ENCODE measurements around the gene SCARB1.

The SCARB1 gene

GRCh38 chr12:124878795-124879516 lies 15.3 kb upstream of the SCARB1 start:
- H3K27ac ChIP-seq (ENCODE audit: low read depth, low read length, poor library complexity, severe bottlenecking) = no peak overlapping the region
- no peak for TF ChIP-seq EZH2 (IDR thresholded peaks at IDR 0.05; ENCODE audit: borderline replicate concordance, low read length)
- TF ChIP-seq, protein P1, sequence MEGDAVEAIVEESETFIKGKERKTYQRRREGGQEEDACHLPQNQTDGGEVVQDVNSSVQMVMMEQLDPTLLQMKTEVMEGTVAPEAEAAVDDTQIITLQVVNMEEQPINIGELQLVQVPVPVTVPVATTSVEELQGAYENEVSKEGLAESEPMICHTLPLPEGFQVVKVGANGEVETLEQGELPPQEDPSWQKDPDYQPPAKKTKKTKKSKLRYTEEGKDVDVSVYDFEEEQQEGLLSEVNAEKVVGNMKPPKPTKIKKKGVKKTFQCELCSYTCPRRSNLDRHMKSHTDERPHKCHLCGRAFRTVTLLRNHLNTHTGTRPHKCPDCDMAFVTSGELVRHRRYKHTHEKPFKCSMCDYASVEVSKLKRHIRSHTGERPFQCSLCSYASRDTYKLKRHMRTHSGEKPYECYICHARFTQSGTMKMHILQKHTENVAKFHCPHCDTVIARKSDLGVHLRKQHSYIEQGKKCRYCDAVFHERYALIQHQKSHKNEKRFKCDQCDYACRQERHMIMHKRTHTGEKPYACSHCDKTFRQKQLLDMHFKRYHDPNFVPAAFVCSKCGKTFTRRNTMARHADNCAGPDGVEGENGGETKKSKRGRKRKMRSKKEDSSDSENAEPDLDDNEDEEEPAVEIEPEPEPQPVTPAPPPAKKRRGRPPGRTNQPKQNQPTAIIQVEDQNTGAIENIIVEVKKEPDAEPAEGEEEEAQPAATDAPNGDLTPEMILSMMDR (IDR thresholded peaks at IDR 0.05; ENCODE audit: low read length) = no peak
- no peak overlapping the region for H3K4me2 ChIP-seq (ENCODE audit: low read length)
- H4K20me1 ChIP-seq (ENCODE audit: insufficient read depth, low read length) = no peaks in the 10 kb centered on the region
- H3K9me3 ChIP-seq (ENCODE audit: low read length) = no peaks in the 10 kb centered on the region
- no peak overlapping the region for H3K9ac ChIP-seq (ENCODE audit: low read length)
- H3K36me3 ChIP-seq (ENCODE audit: insufficient read depth, low read length) = no peaks in the 10 kb centered on the region
- no peaks in the 10 kb centered on the region for H3K9me2 ChIP-seq (ENCODE audit: low read depth, low read length)
- H3K4me3 ChIP-seq (ENCODE audit: low read depth, low read length, poor library complexity, severe bottlenecking) = no peak overlapping the region
- no peaks in the 10 kb centered on the region for H3F3A ChIP-seq (ENCODE audit: insufficient read depth, low read length)
- no peaks in the 10 kb centered on the region for H3K79me2 ChIP-seq (ENCODE audit: insufficient read depth, low read length)
- no peak overlapping the region for H2AFZ ChIP-seq (ENCODE audit: low read length)
- H3K27me3 ChIP-seq (ENCODE audit: insufficient read depth, low read length) = peaks cover 8% of the 10 kb centered on the region
- peaks cover 5% of the 10 kb centered on the region for H3K4me1 ChIP-seq (ENCODE audit: insufficient read depth, low read length, severe bottlenecking)

DNA sequence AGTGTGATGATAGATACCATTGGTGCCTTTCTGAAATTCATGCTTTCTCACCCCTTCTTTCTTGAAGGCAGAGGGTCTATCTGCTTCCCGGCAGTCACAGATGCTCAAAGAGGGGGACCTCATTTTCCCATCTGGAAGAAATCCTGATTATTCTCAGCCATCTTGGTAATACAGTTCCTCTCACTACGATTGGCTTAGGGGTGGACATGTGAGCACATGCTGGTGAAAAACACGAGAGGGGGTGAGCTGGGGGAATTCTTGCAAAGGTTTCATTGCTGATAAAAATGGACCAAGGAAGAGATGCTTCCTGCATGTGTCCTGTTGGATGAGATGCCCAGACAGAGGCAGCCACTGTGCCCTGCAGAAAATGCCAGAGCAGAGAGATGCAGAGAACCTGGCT lies 13.8 kb upstream of the SCARB1 start:
- no peaks in the 10 kb centered on the region for H4K20me1 ChIP-seq (ENCODE audit: insufficient read depth, low read length)
- no peaks in the 10 kb centered on the region for H3K9me3 ChIP-seq (ENCODE audit: low read length)
- no peaks in the 10 kb centered on the region for H3K4me1 ChIP-seq (ENCODE audit: insufficient read depth, low read length, severe bottlenecking)
- H3F3A ChIP-seq (ENCODE audit: insufficient read depth, low read length) = no peaks in the 10 kb centered on the region
- no peaks in the 10 kb centered on the region for H3K79me2 ChIP-seq (ENCODE audit: insufficient read depth, low read length)
- no peak overlapping the region for H3K27ac ChIP-seq (ENCODE audit: low read depth, low read length, poor library complexity, severe bottlenecking)
- no peak overlapping the region for H3K9ac ChIP-seq (ENCODE audit: low read length)
- TF ChIP-seq EZH2 (IDR thresholded peaks at IDR 0.05; ENCODE audit: borderline replicate concordance, low read length) = no peak
- TF ChIP-seq, protein P1 (IDR thresholded peaks at IDR 0.05; ENCODE audit: low read length) = no peak
- no peaks in the 10 kb centered on the region for H3K9me2 ChIP-seq (ENCODE audit: low read depth, low read length)
- no peaks in the 10 kb centered on the region for H3K36me3 ChIP-seq (ENCODE audit: insufficient read depth, low read length)
- no peak overlapping the region for H3K4me2 ChIP-seq (ENCODE audit: low read length)
- peaks cover 8% of the 10 kb centered on the region for H3K27me3 ChIP-seq (ENCODE audit: insufficient read depth, low read length)
- no peak overlapping the region for H2AFZ ChIP-seq (ENCODE audit: low read length)
- no peak overlapping the region for H3K4me3 ChIP-seq (ENCODE audit: low read depth, low read length, poor library complexity, severe bottlenecking)

DNA sequence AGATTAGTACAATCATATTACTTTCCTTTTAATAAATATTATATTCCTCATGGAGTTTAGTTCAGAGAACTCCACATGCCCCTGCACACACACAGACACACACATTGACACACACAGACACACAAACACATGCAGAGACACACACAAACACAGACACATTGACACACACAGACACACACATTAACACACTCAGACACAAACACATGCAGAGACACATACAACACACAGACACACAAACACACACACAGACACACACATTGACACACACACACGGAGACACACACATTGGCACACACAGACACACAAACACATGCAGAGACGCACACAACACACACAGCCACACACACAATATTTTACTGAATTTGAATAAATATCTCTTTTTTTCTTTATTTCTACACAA lies 12.5 kb upstream of the SCARB1 start:
- H3K4me2 ChIP-seq (ENCODE audit: low read length) = no peak overlapping the region
- TF ChIP-seq EZH2 (IDR thresholded peaks at IDR 0.05; ENCODE audit: borderline replicate concordance, low read length) = no peak
- TF ChIP-seq, protein P1 (IDR thresholded peaks at IDR 0.05; ENCODE audit: low read length) = no peak

More for the DNA sequence above, 12.5 kb upstream of the SCARB1 start:
- Histone ChIP-seq H3K9me3 (ENCODE audit: low read length) (no peaks in the 10 kb centered on the region), H3K79me2 (ENCODE audit: insufficient read depth, low read length) (no peaks in the 10 kb centered on the region), H3K27me3 (ENCODE audit: insufficient read depth, low read length) (peaks cover 11% of the 10 kb centered on the region), H3K4me3 (ENCODE audit: low read depth, low read length, poor library complexity, severe bottlenecking) (no peak overlapping the region), H3K9me2 (ENCODE audit: low read depth, low read length) (no peaks in the 10 kb centered on the region), H3K4me1 (ENCODE audit: insufficient read depth, low read length, severe bottlenecking) (no peaks in the 10 kb centered on the region), H4K20me1 (ENCODE audit: insufficient read depth, low read length) (no peaks in the 10 kb centered on the region), H3K9ac (ENCODE audit: low read length) (no peak overlapping the region), H3F3A (ENCODE audit: insufficient read depth, low read length) (no peaks in the 10 kb centered on the region), H2AFZ (ENCODE audit: low read length) (no peak overlapping the region), H3K27ac (ENCODE audit: low read depth, low read length, poor library complexity, severe bottlenecking) (no peak overlapping the region), H3K36me3 (ENCODE audit: insufficient read depth, low read length) (no peaks in the 10 kb centered on the region)
